Heart left ventricle (tissue), 16 donors: ENCODE measurements around the gene ARHGAP15. TPM values are rescaled to one million over a fixed set of nuclear protein-coding genes. Genes with fewer than 3 reads are reported as not detected.

Source experiments
- ATAC-seq, 4 donors: fragments of 200-7000 bp; cut with Tn5 transposase; one replicate each; pipeline ENCODE4 v1.9.1; 2020 to 2022; ENCODE audit warnings: moderate library complexity in 4 of 4, mild to moderate bottlenecking in 3 of 4, moderate number of reproducible peaks in 1 of 4
- DNase-seq, 5 donors: peaks; one replicate each; pipeline ENCODE4 v3.0.0-alpha.2; 2020
- H3K27ac ChIP-seq, 12 donors: fragments of 200-600 bp; sonication (generic) in 4 of 12; one replicate each; pipeline versions ENCODE4 v1.5.0 to v1.8.0; 2016 to 2022; ENCODE audit warnings: mild to moderate bottlenecking in 2 of 12
- H3K27me3 ChIP-seq, 9 donors: fragments of 200-600 bp; sonication (generic) in 2 of 9; one replicate each; pipeline versions ENCODE4 v1.5.1 to v1.8.0; 2016 to 2022; ENCODE audit warnings: mild to moderate bottlenecking in 3 of 9
- H3K36me3 ChIP-seq, 9 donors: fragments of 200-600 bp; sonication (generic) in 2 of 9; one replicate each; pipeline versions ENCODE4 v1.5.0 to v1.8.0; 2018 to 2022; ENCODE audit warnings: mild to moderate bottlenecking in 2 of 9
- H3K4me1 ChIP-seq, 12 donors: fragments of 200-600 bp; sonication (generic) in 4 of 12; one replicate each; pipeline versions ENCODE4 v1.5.0 to v1.8.0; 2016 to 2022; ENCODE audit warnings: mild to moderate bottlenecking in 3 of 12
- H3K4me3 ChIP-seq, 12 donors: fragments of 200-600 bp; sonication (generic) in 4 of 12; one replicate each; pipeline versions ENCODE4 v1.5.0 to v1.8.0; 2017 to 2022; ENCODE audit warnings: mild to moderate bottlenecking in 9 of 12, moderate library complexity in 4 of 12
- H3K9me3 ChIP-seq, 12 donors: fragments of 200-600 bp; sonication (generic) in 4 of 12; one replicate each; pipeline versions ENCODE4 v1.5.0 to v1.8.0; 2016 to 2022; ENCODE audit warnings: mild to moderate bottlenecking in 1 of 12
- CTCF ChIP-seq, 12 donors: fragments of 200-600 bp; sonication (generic) in 4 of 12; IDR thresholded peaks; one replicate each; pipeline versions ENCODE4 v1.5.0 to v1.8.0; 2018 to 2022; ENCODE audit warnings: antibody characterized with exemption in 12 of 12, mild to moderate bottlenecking in 5 of 12
- POLR2A ChIP-seq, 2 donors: fragments of 450-650 bp; IDR thresholded peaks; one replicate each; pipeline ENCODE4 v1.6.1; 2017; ENCODE audit warnings: antibody characterized with exemption in 2 of 2, mild to moderate bottlenecking in 2 of 2, moderate library complexity in 2 of 2
- WGBS, 4 donors: extraction: QIAGEN DNeasy Blood & Tissue Kit in 2 of 4; methylation state at CpG; one replicate each; pipeline versions ENCODE4 v1.1.5 to v1.1.7; 2013 to 2018; 5-methylcytosine and 5-hydroxymethylcytosine counted together
- intact Hi-C, 10 donors: fragments of 100-400 bp; cut with DNase I; formaldehyde crosslinking; loops; one replicate each; pipeline versions ENCODE4 v1.11.1 to v1.14.2; 2022
- polyA plus RNA-seq, 2 donors: library from polyadenylated mRNA; stranded (reverse); fragments of 200-250 nt; gene quantifications; one replicate each; pipeline ENCODE4 v1.2.3, GENCODE V29; 2013
- total RNA-seq, 9 donors: library from RNA; depleted of rRNA in 2 of 9; stranded (reverse); fragments of >200 nt in 2 of 9; fragmentation: NEBNext Ultra II Directional in 3 of 9; extraction: Animal tissue kit (Norgen Biotek cat#: 25700) in 3 of 9; gene quantifications; one replicate each; pipeline versions ENCODE4 v1.1.0 to v1.2.4, GENCODE V29; 2016 to 2023
- donor health status: ischemic (EF 13 %, LVEDD 7.1; RV severe dilation, severe dysfunction).
- donor health status: healthy with polysubstance abuse.
- donor health status: DM: no; HTN: yes; CAD: no.
- donor health status: DM: no; HTN: no; CAD: no.
- donor health status: ischemic (EF 25% LVEDD 6.9; RV normal size, moderate dysfunction).
- donor health status: ischemic (EF 25% LVEDD 5.7; RV mildly dilated, moderate dysfunction).
- donor health status: healthy.
- donor health status: DM: yes; HTN: yes; CAD: no.
- donor health status: ischemic (EF 35%, LVEDD 5.7; RV mildly dilated, moderate dysfunction).
- donor health status: nonischemic (EF 11% LVEDD 7.7; RV severe dilation, severe dysfunction).
- donor health status: DM: yes; HTN: yes; CAD: no.
- donor health status: PGD.
- donor health status: ischemic (EF 29% LVEDD 5.4; RV normal size, mild dysfunction).
- donor health status: nonischemic (EF 23%, LVEDD 6.1; RV moderate dilation, normal function).

The ARHGAP15 gene
- total and polyA plus RNA-seq, 11 donors, result 1.3 to 8.7 (median 3.3) TPM

- 73 to 85% (median 79%) methylated on average over 11 of the region's 11 CpGs for WGBS, 4 donors
- Histone ChIP-seq H3K4me3 (no peak overlapping the region), H3K36me3 (no peaks in the 10 kb centered on the region), H3K27me3 (no peaks in the 10 kb centered on the region), H3K4me1 (no peaks in the 10 kb centered on the region), H3K9me3 (no peaks in the 10 kb centered on the region), H3K27ac (no peak overlapping the region)
- TF ChIP-seq POLR2A (IDR thresholded peaks at IDR 0.05) (no peak), CTCF (IDR thresholded peaks at IDR 0.05) (no peak)
- DNase-seq, result no peak
- no peak for ATAC-seq
- intact Hi-C loops, result no loop called here
Observed at GRCh38 chr2:143684551-143685320, 555.5 kb downstream of the ARHGAP15 start.

- Histone ChIP-seq H3K4me1 (no peaks in the 10 kb centered on the region), H3K36me3 (no peaks in the 10 kb centered on the region), H3K27ac (no peak overlapping the region), H3K4me3 (no peak overlapping the region), H3K27me3 (no peaks in the 10 kb centered on the region), H3K9me3 (no peaks in the 10 kb centered on the region)
- ATAC-seq (no peak), DNase-seq (no peak)
- TF ChIP-seq CTCF (IDR thresholded peaks at IDR 0.05) (no peak), POLR2A (IDR thresholded peaks at IDR 0.05) (no peak)
- WGBS, 4 donors, result 72 to 82% (median 76%) methylated on average over 6 of the region's 6 CpGs
- intact Hi-C loops, result no loop called here
Observed at GRCh38 chr2:143685421-143686078, 556.3 kb downstream of the ARHGAP15 start.

- WGBS, 4 donors, result 66 to 67% (median 67%) methylated on average over 5 of the region's 5 CpGs
- Histone ChIP-seq H3K9me3 (no peaks in the 10 kb centered on the region), H3K36me3 (no peaks in the 10 kb centered on the region), H3K27me3 (no peaks in the 10 kb centered on the region), H3K4me1 (no peaks in the 10 kb centered on the region), H3K4me3 (no peak overlapping the region), H3K27ac (no peak overlapping the region)
- DNase-seq, result no peak
- no peak for ATAC-seq
- intact Hi-C loops, result no loop called here
- TF ChIP-seq CTCF (IDR thresholded peaks at IDR 0.05) (peak; percentile 34 to 62 (median 51)), POLR2A (IDR thresholded peaks at IDR 0.05) (no peak)
Observed at GRCh38 chr2:143686585-143687164, 557.5 kb downstream of the ARHGAP15 start.

GRCh38 chr2:143688248-143688647, 559.0 kb downstream of the ARHGAP15 start:
- intact Hi-C loops, result no loop called here
- Histone ChIP-seq H3K36me3 (no peaks in the 10 kb centered on the region), H3K27me3 (no peaks in the 10 kb centered on the region), H3K9me3 (no peaks in the 10 kb centered on the region), H3K4me1 (no peaks in the 10 kb centered on the region), H3K4me3 (no peak overlapping the region), H3K27ac (no peak overlapping the region)
- ATAC-seq (no peak), DNase-seq (no peak)
- TF ChIP-seq CTCF (IDR thresholded peaks at IDR 0.05), result no peak
- no peak for TF ChIP-seq POLR2A (IDR thresholded peaks at IDR 0.05)
- 87 to 94% (median 90%) methylated on average over 2 of the region's 2 CpGs for WGBS, 4 donors
